ENCODE results near the gene DHCR24.

Gene DHCR24

GRCh38 chr1:54863267-54863665 is 23.7 kb downstream of the DHCR24 start:
- H3K36me3 ChIP-seq: peaks cover 28% of the 10 kb centered on the region
- no peak overlapping the region for H3K4me3 ChIP-seq (ENCODE audit: low read depth, low read length)
- H3K9me3 ChIP-seq: no peaks in the 10 kb centered on the region
- TF ChIP-seq CTCF (IDR thresholded peaks at IDR 0.05; ENCODE audit: low read depth, low read length): no peak
- H3K27me3 ChIP-seq: no peaks in the 10 kb centered on the region
- H3K4me1 ChIP-seq: no peaks in the 10 kb centered on the region
- DNase-seq: no peak

GRCh38 chr1:54861070-54861761 is 25.8 kb downstream of the DHCR24 start:
- H3K36me3 ChIP-seq: peaks cover 28% of the 10 kb centered on the region
- H3K27me3 ChIP-seq: no peaks in the 10 kb centered on the region
- H3K9me3 ChIP-seq: no peaks in the 10 kb centered on the region
- no peak for DNase-seq
- no peaks in the 10 kb centered on the region for H3K4me1 ChIP-seq
- no peak overlapping the region for H3K4me3 ChIP-seq (ENCODE audit: low read depth, low read length)
- no peak for TF ChIP-seq CTCF (IDR thresholded peaks at IDR 0.05; ENCODE audit: low read depth, low read length)

DNA sequence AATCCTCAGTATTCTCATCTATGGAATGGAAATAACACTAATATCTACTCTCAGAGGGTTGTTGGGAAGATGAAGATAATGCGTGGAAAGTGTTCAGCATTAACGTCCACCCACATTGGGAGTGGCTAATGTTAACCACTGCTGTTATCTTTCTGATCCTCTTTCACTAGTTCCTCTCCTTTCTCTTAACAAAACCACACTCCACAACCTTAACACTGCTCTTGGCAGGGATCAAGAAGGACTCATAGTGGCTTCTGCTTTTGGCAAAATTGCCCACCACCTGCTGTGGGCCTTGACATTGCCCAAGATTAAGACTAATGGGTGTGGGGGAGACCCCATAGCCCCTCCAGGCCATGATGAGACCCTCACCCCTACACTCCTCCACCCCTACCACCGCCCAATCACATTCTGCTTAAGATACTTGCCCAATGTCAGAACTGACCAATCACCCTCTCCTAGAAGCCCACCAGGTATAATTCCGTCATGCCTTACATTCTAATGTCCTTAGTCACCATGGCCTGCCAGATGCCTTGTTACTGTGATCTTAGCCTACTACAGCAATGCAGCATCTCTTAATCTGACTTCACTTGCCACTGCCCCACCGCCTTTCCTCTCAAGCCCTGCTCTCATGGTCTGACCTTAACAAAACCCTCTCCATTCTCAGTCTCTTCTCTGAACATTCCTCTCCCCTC is 27.1 kb downstream of the DHCR24 start:
- no peak for TF ChIP-seq CTCF (IDR thresholded peaks at IDR 0.05; ENCODE audit: low read depth, low read length)

DNA sequence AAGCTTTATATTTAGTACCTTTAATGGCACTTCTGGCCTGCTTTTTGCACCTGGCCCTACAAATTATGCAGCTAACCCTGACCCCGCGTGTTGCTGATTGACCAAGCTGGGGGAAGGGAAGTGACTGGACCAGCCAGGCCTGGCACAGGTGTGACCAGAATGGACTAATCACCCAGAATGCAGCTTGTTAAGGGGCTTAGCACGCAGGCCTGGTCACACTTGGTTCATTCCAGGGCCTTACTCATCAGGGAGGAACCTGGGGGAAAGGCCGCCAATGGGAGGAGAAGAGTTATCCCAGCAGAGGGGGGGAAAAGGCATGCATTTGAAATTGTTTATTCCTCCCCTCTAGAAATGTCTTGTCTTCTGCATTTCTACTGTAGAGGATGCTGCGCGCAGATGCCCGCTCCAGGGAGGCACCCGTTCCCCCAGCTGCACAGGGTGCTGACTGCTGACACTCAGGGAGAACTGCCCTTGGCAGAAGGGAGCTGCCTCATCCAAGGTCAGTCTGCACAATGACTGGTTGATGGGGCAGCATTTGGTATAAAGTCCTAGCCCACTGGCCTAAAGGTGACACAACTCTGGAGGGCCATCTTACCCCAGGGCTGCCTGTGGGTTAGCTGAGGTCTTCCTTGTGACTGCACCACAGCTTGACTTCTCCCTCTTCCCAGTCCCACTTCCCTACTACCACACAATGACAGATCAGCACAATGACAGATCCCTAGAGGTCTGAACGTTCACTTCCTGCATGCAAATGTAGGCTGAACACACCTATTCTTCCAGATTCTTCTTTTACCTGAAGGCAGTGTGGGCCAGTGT is 29.0 kb downstream of the DHCR24 start:
- no peaks in the 10 kb centered on the region for H3K4me1 ChIP-seq

More for the DNA sequence above, 27.1 kb downstream of the DHCR24 start:
- Histone ChIP-seq H3K36me3 (peaks cover 25% of the 10 kb centered on the region), H3K9me3 (no peaks in the 10 kb centered on the region), H3K4me1 (no peaks in the 10 kb centered on the region), H3K27me3 (no peaks in the 10 kb centered on the region), H3K4me3 (ENCODE audit: low read depth, low read length) (no peak overlapping the region)
- DNase-seq: no peak

GRCh38 chr1:54857141-54857540 is 29.9 kb downstream of the DHCR24 start:
- Histone ChIP-seq H3K4me3 (ENCODE audit: low read depth, low read length) (no peak overlapping the region), H3K36me3 (peaks cover 14% of the 10 kb centered on the region), H3K27me3 (no peaks in the 10 kb centered on the region), H3K4me1 (no peaks in the 10 kb centered on the region), H3K9me3 (no peaks in the 10 kb centered on the region)
- TF ChIP-seq CTCF (IDR thresholded peaks at IDR 0.05; ENCODE audit: low read depth, low read length): no peak
- DNase-seq: no peak

More for the DNA sequence above, 29.0 kb downstream of the DHCR24 start:
- H3K27me3 ChIP-seq: no peaks in the 10 kb centered on the region
- no peak for TF ChIP-seq CTCF (IDR thresholded peaks at IDR 0.05; ENCODE audit: low read depth, low read length)
- H3K9me3 ChIP-seq: no peaks in the 10 kb centered on the region
- no peak overlapping the region for H3K4me3 ChIP-seq (ENCODE audit: low read depth, low read length)
- H3K36me3 ChIP-seq: peaks cover 17% of the 10 kb centered on the region
- DNase-seq: no peak

Measured in BE2C (cell line).